Right kidney (tissue), 9 donors: ENCODE measurements around the gene IL13RA2.

Experiments used
- DNase-seq: peaks from one replicate; pipeline ENCODE4 v3.0.0-alpha.2; 2016
- long read RNA-seq, 8 donors: transcript quantifications; one replicate each; lab custom pipeline, GENCODE V29; 2026

The IL13RA2 gene, protein sequence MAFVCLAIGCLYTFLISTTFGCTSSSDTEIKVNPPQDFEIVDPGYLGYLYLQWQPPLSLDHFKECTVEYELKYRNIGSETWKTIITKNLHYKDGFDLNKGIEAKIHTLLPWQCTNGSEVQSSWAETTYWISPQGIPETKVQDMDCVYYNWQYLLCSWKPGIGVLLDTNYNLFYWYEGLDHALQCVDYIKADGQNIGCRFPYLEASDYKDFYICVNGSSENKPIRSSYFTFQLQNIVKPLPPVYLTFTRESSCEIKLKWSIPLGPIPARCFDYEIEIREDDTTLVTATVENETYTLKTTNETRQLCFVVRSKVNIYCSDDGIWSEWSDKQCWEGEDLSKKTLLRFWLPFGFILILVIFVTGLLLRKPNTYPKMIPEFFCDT
- long read RNA-seq, donor 1, result 0 reads
- long read RNA-seq, donor 2, result 0 reads
- long read RNA-seq, donor 3, result 0 reads
- long read RNA-seq, donor 4, result 0 reads
- long read RNA-seq, donor 5, result 0 reads
- long read RNA-seq, donor 6, result 0 reads
- long read RNA-seq, donor 7, result 0 reads
- long read RNA-seq, donor 8, result 0 reads

DNA sequence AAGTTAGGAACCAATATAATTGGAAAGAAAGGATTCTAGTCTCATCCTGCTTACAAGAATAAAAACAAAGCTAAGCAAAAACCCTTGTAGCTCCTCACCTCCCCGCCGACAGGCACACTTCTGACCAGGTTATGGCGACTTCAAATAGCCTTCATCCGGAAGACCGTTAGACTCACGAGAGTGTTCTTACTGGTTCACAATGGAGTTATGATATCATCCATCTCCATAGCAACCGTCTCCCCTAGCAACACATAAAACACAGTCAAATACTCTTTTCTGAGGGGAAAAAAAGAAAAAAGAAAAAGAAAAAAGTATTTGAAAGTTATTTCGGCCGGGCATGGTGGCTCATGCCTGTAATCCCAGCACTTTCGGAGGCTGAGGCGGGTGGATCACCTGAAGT lies at the start of gene IL13RA2:
Gene IL13RA2, minus strand, starts transcription at position 162 of the 400 bp plus-strand sequence. CDS start 347 bp downstream, outside the sequence.
- no peak for DNase-seq

DNA sequence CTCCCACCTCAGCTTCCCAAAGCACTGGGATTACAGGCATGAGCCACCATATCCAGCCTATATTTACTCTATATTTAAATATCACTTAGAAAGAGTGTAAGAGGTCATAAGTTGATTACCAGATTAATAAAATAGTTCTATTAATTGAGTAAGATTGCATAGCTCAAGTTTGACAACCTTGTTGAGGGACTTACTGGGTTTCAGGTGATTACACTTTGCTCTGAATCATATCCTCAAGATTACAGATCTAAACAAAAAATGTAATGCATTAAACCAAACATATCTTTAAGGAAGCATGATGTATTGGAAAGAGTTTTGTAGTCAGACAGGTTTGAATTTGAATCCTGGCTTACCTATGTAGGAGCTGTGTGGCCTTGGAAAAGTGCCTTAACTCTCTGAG lies 47.9 kb upstream of the IL13RA2 start:
- no peak for DNase-seq

GRCh38 chrX:115060013-115060412 lies 42.6 kb upstream of the IL13RA2 start:
- DNase-seq, result no peak

- no peak for DNase-seq
These were observed 40.9 kb upstream of the IL13RA2 start for GRCh38 chrX:115058276-115058675.

DNA sequence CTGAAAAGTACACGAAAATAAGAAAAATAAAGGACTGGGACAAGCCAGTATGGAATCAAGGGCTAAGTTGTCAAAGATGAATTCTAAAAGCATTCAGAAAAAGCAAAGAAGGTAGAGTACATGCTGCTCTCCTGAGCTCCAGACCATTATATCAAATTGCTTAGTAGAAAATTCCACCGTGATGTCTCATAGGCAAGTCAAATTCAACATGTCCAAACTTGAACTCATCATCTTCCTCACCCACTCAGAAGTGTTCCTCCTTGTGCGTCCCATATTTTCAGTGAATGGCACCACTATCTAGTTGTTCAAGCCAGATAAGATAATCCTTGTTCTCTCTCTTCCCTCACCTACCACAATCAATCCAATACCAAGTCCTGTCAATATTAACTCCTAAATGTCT lies 37.5 kb upstream of the IL13RA2 start:
- no peak for DNase-seq

- no peak for DNase-seq
These were observed 35.8 kb upstream of the IL13RA2 start for GRCh38 chrX:115053223-115053622.

- DNase-seq, result no peak
These were observed 30.3 kb upstream of the IL13RA2 start for GRCh38 chrX:115047715-115048114.

- no peak for DNase-seq
These were observed 29.8 kb upstream of the IL13RA2 start for GRCh38 chrX:115047181-115047580.

DNA sequence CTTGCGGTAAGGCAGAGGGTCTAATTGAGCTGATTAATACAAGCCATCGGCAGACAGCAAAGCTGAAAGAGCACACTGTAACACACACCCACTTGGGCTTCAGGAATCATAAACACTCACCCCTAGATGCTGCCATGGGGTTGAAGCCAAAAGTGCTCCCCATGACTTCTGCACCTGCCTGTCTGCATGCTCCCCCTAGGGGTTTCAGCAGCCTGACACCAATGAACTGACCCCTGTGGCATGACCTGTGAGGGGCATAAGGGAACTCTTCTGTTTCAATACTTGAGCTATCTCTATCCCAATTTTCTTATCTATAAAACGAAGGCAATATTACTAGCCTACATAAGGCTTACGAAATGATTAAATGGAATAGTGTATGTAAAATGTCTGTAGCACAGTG lies 23.0 kb upstream of the IL13RA2 start:
- no peak for DNase-seq

DNA sequence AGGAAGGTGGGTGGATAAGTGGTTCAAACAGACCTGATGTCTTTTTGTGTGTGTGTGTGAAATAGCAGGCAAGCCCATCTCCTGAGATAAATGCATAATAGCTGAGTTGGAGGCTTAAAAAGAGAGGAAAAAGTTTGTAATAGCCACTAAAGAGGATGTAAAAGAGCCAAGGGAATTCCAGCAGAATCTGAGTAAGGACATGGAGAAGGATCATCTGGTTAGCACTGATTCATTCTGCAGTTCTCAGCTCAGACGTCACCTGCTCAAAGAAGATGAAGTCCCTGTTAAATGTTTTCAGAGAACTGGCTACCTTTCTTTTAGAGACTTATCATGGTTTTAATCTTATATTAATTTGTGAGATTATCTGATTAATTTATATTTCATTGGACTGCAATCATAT lies 21.0 kb upstream of the IL13RA2 start:
- no peak for DNase-seq

DNA sequence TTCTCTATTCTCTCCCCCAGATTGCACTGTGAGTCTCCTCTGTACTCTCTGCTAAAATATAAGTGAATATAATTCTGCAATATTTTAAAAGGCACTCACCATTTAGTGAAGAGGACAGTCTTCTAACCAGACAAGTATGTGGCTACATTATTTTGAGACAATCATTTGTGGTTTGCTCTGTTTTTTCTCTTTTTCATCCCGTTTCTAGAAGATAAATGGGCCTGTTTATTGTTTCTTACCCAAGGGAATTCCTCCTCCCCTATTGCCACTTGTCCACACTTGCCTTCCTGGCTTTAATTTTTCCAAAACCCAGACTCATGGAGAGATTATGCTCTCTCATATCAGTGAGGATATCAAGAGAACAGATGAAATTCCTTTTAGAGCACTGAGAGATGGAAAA lies 18.6 kb upstream of the IL13RA2 start:
- DNase-seq, result no peak

DNA sequence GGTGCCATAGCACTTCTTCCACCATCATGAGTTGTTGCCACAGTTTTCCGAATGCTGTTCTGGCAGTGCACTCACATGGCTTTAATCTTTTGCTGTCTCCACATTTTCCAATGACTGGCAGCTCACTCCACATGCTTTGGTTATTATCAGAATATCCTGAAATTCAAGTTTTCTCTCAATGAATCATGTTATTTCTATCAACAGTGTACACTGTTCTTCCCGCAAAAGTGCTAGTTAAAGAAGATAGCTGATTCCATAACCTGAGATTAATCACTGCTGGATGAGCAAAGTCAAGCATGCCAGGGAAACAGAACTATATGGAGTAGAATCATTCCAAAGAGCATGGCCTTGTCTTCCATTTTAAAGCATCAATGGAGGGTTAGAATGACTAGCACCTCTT lies 14.6 kb upstream of the IL13RA2 start:
- DNase-seq, result no peak

- DNase-seq, result peak; percentile 1
These were observed 13.2 kb upstream of the IL13RA2 start for GRCh38 chrX:115030625-115031024.

DNA sequence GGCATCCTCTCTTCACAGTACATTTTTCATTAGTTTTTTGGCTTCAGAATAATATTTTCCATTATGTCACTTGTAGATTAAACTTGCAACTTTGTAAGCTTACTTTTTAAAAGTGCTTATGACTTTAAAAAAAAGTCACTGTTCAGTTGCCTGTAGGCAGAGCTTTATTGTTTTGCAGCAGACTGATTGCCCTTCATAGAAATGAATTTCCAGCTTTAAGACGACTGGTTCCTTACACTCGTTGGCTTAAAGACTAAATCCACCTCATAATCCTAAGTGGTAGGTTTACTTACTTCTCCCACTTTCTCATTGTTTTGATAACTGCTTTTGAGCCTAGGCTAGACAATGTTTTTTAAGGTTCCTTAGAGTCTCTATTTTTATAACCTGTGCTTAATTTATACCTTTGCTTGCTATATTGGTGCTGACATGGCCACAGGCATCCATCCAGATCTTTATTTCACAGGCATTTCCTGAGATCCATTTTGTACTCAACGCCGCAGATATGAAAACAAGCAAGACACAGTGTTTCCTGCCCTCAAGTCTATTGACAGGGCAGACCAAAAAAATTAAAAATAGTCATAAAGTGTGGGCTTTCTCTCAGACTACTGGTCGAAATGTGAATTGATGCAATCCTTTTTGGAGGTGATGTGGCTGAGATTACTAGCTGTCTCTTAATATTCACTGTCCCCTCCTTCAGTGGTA lies 12.6 kb upstream of the IL13RA2 start:
- no peak for DNase-seq

DNA sequence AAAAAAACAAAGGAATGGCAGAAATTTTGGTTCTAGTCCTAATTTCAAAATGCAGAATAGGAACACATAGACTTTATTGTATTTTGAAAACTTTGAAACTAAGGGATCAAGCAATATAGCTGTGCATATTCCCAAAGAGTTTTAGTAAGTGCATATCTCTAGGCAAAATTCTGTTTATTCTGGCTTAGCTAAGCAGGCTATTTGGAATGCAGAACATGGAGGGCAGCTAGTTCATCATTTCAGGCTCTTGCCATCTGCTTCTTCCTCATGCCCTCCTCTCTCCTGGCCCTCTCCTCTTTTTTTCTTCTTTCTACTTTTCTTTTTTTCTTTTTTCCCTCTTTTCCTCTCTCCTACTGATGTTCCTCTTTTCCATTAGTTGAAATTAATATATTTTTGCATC lies 12.0 kb upstream of the IL13RA2 start:
- no peak for DNase-seq

GRCh38 chrX:115023811-115024210 lies 6.4 kb upstream of the IL13RA2 start:
- no peak for DNase-seq

- DNase-seq, result no peak
These were observed 5.7 kb upstream of the IL13RA2 start for GRCh38 chrX:115023139-115023538.

DNA sequence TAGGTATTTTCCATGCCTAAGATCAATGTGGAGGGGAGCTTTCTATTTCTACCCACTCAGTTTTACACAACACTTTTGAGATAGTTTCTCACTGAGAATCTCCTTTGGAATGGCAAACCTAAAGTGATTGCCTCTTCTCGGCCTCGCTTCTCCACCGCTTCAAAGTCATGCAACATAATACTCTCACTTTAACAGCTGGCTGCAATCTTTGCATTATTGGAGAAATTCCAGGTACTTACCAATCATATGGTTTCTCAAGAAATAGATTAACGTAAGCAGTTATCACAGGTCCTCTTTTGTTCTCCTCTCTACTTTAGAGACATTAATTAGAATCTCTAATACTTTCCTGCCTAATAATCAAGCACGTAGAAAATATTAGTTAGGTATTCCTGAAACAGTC lies 3.7 kb upstream of the IL13RA2 start:
- DNase-seq, result no peak

DNA sequence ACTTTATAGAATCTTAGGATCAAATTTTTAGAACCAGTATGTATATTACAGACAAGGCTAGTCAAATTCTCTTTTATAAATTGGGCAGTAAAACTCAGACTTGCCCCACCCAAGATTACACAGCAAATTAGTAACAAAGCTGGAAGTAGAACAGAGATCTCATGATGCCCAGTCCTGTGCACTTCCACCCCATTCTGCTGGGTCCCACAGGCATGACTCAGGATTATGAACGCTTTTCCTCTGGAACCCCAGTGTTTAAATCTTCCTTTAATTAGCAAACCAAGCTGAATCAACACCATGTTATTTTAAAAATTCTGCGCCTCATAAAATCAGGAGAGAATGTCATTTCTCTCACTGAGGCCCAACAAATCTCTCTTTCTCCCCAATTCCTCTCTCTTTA lies 1.5 kb upstream of the IL13RA2 start:
- DNase-seq, result no peak

DNA sequence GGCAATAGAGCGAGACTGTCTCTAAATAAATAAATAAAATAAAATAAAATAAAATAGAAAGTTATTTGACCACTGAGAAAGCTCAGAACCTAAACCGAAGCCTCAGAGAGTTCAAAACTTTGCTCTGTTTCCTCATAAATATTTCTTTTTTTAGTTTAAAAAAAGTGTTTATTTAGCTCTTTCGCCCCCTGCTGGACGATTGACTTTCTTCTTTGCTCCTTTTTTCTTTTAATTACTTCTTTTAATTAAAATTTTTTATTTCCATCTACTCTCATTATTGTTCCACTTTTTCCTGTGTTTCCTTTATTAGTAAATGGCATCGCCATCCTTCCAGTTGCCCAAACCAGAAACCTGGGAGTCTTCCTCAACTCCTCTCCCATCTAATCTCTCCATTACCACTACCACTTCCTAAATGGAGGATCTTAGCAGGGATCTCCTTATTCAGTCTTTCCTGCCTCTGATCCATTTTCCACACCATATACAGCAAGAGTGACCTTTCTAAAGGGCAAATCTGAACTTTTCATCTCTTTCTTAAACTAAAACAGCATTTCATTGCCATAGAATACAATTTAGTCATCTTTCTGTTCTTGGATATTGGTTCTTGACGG lies 728 bp upstream of the IL13RA2 start:
- no peak for DNase-seq

- no peak for DNase-seq
These were observed 3.7 kb downstream of the IL13RA2 start for GRCh38 chrX:115013705-115014104.

DNA sequence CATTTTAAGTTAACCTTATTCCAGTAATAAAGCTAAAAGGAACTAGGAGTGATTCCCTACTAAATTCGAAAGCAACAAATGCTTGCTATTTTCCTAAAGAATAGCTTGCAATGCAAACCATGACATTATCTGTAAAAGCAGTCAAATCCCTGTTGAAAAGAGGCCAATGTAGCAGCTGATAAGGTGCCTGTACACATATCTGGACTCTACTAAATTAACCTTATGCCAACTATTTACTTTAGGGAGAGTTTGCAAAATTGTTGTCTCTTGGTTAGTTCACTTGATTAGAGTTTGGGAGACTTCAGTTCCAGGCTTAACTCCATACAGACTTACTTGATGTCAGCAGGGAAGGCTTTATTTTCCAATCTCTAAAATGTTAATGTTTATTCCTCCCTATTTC lies 6.0 kb downstream of the IL13RA2 start:
- DNase-seq, result no peak

GRCh38 chrX:114999906-115000305 lies 17.5 kb downstream of the IL13RA2 start:
- DNase-seq, result no peak
